Ramos (cell line): ENCODE results near the gene PPFIA3.

ENCODE experiments used
- in situ Hi-C: fragments of 300-500 bp; cut with MboI; formaldehyde crosslinking; loops from one replicate; pipeline ENCODE4 v1.14.3; 2022; ENCODE audit warnings: low sequenced_read_pairs; ENCODE audit not compliant: unreplicated experiment

The PPFIA3 gene

GRCh38 chr19:49101160-49101559 is 18.2 kb upstream of the PPFIA3 start:
- in situ Hi-C loops, result no loop called here

GRCh38 chr19:49102303-49102702 is 17.0 kb upstream of the PPFIA3 start:
- in situ Hi-C loops, result no loop called here

GRCh38 chr19:49103331-49104085 is 15.8 kb upstream of the PPFIA3 start:
- in situ Hi-C loops, result no loop called here

- in situ Hi-C loops, result no loop called here
Observed at GRCh38 chr19:49104229-49104864, 15.0 kb upstream of the PPFIA3 start.

GRCh38 chr19:49106648-49107135 is 12.7 kb upstream of the PPFIA3 start:
- in situ Hi-C loops, result no loop called here

- in situ Hi-C loops, result no loop called here
Observed at GRCh38 chr19:49107625-49108459, 11.5 kb upstream of the PPFIA3 start.

- in situ Hi-C loops, result no loop called here
Observed at GRCh38 chr19:49109051-49109450, 10.3 kb upstream of the PPFIA3 start.

- in situ Hi-C loops, result no loop called here
Observed at GRCh38 chr19:49109569-49110233, 9.6 kb upstream of the PPFIA3 start.

GRCh38 chr19:49110567-49110966 is 8.8 kb upstream of the PPFIA3 start:
- in situ Hi-C loops, result no loop called here

- in situ Hi-C loops, result no loop called here
Observed at GRCh38 chr19:49111218-49111998, 7.9 kb upstream of the PPFIA3 start.

- in situ Hi-C loops, result no loop called here
Observed at GRCh38 chr19:49113762-49114629, 5.3 kb upstream of the PPFIA3 start, which contains the start of gene LIN7B. Gene LIN7B, plus strand, starts transcription at chr19:49114370. Its CDS starts 35 bp downstream, at chr19:49114405.

GRCh38 chr19:49114630-49115363 is 4.5 kb upstream of the PPFIA3 start:
- in situ Hi-C loops, result no loop called here

- in situ Hi-C loops, result no loop called here
Observed at GRCh38 chr19:49116544-49116943, 2.8 kb upstream of the PPFIA3 start.

- in situ Hi-C loops, result no loop called here
Observed at GRCh38 chr19:49117677-49118564, 1.4 kb upstream of the PPFIA3 start.

- in situ Hi-C loops, result no loop called here
Observed at GRCh38 chr19:49118565-49119410, 556 bp upstream of the PPFIA3 start, which contains the start of gene C19orf73. Gene C19orf73, minus strand, starts transcription at chr19:49119143. Its CDS starts 121 bp downstream, at chr19:49119022.

- in situ Hi-C loops, result no loop called here
Observed at GRCh38 chr19:49120325-49120683, 960 bp downstream of the PPFIA3 start.
